Islet precursor cell (in vitro differentiated cells): ENCODE data around the gene CTNND2.
"Not testable (repeated sequence)": the region's sequence is repeated elsewhere in the genome, so short reads cannot be mapped to it uniquely, and the experiment has no call there.

Experiments used
- DNase-seq: peaks from one replicate; pipeline ENCODE4 v3.0.0-alpha.2; 2018

The CTNND2 gene

DNA sequence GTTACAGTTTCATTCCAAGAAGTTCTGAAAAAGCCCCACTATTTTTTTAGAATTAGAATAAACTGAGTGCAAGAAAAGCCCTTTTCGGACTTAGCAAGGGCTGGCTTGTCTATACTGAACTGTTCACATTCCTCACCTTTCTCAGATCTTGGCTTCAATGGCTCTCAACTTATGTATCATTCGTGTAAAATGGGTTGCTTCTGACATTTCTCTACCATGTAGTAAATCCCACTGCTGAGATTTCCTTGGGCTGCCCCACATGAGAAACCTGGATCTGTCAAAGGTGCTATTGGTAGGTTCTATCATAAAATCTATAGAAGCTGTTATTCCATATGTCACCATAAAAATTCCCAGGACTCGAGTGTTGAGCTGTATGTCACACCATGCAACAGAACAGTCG, 454.3 kb downstream of the CTNND2 start:
- DNase-seq = no peak

DNA sequence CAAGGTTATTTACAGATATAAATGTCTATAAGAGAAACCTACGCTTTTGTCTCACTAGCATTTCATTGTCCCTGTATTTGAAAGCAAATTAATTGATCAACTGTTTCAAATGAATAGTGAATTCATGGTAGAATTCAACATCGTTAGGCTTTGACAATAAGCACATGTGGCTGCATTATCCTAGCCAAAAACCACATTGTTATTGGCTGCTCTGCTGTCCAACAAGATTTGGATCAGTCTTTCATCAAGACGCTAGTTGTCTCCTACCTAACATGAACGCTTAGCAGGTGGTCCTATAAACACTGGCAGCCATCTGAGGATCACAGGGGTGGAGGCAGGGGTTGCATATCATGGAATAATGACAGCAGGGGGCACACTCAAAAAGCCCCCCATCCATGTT, 455.0 kb downstream of the CTNND2 start:
- DNase-seq = no peak

DNA sequence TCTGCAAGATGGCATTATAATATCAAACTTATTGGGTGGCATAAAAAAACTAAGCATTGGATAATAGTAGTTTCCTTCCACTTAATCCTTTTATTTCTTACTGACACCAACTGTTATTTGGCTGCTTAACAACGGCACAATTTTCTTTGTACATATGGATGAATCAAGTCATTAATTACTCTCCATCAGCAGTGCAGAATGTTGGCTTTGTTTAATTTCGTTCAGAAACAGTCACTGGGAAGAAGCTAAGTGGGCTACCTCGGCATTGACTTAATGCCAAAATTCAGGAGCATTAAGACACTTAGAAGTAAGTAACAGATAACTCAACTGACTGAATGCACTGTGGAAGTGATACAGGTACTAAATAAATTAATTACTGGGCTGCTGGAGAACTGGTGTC, 460.4 kb downstream of the CTNND2 start:
- no peak for DNase-seq

DNA sequence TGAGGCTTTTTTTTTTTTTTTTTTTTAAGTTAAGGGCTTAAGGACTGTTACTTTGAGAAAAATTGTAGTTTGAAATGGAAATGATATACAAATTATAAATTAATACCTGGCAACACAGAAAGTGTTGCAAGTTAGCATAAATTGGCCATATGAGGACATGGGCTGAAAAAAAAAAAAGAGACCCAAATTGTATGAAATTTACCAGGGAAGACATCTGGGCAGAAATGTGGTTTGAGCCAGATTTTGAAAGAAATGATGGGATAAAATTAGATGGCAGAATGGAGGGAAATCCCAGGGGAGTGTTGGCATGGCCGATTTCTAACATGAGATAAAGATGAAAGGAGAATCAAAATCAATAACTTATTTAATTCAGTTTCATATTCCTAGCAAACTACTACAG, 472.1 kb downstream of the CTNND2 start:
- no peak for DNase-seq

DNA sequence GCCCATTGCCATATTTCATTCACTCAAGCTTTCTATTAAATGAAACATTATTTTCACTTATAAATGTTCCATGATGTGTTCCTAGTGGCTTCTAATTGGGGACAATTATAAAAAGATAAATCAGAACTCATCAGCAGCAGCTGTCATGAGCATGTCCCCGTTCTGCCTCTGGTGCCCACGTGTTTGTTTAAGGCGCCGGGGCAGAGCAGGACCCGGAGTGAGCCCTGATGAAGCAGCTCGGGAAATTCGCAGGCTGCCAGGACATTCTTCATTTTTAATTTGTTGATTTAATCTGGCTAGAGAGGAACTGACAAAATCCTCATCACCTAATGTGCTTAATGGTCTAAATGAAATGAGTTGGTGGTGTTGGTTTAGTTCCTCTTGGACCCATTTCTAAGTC, 475.0 kb downstream of the CTNND2 start:
- no peak for DNase-seq

DNA sequence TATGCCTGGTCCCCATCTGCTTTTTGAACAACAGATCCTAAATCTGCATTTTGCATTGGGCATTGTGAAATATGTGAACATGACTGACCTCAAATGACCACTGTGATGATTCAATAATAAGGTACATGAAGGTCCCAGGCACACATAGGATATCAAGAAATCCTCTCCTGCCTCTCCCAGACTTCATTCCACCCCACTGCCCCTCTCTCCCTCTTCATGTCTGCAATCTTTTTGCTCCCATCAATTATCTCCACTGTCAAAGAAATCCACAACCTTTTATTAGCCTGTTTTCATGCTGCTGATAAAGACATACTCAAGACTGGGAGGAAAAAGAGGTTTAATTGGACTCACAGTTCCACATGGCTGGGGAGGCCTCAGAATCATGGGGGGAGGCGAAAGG, 476.7 kb downstream of the CTNND2 start:
- DNase-seq = no peak

DNA sequence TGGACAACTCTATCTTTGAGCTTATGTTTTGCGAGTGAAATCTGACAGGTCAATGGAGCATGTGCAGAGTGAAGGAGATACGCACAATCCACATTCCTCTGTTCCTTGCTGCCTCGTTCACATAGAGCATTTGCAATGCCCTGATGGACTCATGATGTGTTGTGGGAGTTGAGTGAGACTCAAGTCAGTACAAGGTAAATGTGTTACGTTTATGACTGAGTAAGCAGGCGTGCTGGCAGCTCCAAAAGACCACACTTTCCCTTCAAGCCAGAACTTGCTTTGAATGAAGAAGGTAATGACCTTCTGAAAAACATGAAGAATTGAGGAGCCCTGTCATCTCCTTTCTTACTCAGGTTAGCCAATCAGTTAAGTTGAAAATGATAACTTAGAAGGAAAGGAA, 477.8 kb downstream of the CTNND2 start:
- DNase-seq = no peak

DNA sequence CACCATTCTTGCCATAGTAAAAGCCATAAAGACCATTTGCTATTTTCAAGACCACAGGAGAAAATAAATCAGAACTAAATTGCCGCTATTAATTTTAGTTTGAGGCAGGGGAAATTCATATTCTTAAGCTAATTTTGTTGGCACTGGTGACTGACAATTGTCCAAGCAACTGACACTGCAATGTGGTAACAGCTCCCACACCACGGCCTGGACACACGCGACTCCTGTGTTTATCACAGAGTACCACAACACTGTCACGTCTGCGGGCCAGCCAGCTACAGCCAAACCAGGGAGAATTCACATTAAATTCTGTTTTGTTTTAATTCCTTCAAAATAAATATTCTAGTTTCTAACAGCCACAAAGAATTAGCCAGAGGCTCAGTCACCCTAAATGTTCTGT, 481.9 kb downstream of the CTNND2 start:
- DNase-seq = no peak

DNA sequence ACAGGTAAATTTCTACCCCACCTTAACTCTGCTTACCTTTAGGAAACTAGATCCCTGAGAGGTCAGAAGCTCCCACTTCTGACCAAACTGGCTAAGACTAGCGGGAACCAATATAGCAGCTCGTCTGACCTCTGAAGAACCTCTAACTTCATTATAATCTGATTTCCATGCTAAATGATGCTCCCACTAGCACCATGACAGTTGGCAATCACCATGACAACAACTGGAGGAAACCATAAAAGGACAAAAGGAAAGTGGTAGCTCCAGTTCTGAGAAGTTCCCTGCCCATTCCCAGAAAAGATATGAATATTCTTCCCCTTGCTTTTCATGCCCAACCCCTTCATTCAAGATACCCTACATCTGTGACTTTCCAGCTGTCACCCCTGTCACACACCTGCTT, 483.3 kb downstream of the CTNND2 start:
- no peak for DNase-seq

DNA sequence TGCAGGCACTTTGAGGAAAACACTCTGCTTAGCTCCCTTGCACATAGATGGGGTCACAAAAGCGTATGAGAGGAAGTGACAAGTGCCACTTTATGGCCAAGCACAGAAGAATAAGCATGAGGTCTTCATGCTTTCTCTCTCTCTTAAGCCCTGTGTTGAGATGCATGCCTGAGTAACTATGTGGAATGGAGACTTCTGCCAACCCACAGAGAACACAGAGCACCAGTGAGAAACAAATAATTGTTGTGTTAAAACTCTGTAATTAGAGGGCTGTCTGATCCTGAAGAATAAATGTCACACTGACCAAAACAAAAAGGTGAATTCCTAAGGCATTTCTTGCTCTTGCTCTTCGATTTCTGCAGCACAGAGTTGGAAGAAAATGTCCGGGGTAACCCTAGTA, 488.5 kb downstream of the CTNND2 start:
- no peak for DNase-seq

DNA sequence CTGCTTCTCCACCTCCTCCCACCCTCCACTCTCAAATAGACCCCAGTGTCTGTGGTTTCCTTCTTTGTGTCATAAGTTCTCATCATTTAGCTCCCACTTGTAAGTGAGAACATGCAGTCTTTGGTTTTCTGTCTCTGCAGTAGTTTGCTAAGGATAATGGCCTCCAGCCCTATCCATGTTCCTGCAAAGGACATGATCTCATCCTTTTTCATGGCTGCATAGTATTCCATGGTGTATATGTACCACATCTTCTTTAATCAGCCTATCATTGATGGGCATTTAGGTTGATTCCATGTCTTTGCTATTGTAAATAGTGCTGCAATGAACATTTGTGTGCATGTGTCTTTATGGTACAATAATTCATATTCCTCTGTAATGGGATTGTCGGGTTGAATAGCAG, 489.5 kb downstream of the CTNND2 start:
- DNase-seq = not testable (repeated sequence)

DNA sequence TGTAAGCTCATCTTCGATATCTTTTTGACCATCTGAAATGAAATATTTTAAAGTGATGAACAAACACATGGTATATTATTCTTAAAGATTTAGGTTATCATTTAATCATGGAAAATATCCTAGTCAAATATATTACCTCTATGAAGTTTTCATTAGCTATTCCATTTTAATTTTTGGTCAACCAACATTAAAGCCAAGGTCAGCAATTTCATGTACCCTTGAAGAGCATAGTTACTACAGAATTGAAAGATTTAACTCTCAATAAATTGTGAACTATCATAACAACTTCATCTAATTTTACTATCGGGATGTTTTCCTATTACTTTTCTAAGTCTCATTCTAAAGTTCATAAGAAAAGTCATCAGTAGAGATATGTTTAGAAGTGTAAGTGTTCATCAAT, 492.6 kb downstream of the CTNND2 start:
- no peak for DNase-seq

DNA sequence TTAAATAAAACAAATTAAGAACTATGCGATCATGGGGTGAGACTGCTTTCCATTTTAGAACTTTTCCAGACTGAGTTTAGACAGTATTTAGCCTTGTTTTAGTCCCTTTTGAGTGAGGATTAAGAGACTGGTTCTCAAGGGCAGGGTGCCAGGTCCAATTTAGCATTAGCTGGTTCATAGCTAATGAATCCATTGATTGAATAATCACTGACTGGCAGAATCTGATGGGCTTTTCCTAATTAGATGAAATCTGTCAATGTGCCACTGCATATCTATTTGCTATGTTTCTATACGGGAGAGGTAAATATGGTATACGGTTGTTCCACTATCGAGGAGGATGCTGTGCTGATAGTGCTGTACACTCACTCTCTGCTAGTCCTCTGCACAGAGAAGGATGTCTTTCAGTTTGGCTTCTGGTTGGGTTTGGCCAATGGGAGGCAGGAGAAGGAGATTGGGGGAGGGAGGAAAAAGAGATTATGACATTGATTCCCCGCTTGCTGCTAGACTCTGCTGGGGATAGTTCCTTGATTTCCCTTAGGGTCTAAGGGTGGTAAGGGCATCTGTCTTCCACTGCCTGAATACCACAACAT, 496.6 kb downstream of the CTNND2 start:
- no peak for DNase-seq

DNA sequence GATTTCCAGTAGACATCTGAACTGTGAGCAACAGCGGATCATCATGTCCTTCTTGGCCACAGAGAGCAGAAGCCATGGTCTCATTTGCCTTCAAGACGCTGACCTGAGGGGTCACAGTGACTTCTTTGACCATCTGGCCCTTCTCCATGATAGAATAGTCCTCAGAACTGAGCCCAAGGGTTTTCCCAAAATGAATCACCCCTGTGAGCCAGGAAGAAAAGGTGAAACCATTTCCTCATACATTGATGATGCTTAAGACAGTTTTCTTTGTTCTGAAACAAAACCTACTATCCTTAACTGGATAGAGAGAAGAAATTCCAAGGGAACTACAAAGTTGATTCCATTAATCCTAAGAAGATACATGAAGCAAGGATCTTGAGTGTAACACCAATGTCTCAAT, 503.9 kb downstream of the CTNND2 start:
- DNase-seq = no peak

DNA sequence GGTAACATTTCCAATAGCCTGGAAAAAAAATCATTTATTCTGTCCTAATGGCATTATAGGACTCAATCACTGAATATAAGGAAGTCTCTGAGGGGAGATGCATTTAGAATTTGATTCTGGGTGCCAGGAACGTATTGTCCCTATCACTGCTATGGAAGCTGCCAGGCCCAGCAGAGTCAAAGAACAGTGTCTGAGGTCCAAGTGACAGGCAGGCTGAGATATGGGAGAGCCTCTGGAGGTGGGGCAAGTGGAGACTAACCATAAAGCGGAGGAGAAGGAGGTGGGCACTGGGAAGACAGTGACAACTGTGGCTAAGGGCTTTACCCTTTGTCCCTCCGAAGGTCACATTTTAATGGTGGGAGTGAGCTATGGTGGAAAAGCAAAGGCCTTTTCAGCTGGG, 505.5 kb downstream of the CTNND2 start:
- no peak for DNase-seq

DNA sequence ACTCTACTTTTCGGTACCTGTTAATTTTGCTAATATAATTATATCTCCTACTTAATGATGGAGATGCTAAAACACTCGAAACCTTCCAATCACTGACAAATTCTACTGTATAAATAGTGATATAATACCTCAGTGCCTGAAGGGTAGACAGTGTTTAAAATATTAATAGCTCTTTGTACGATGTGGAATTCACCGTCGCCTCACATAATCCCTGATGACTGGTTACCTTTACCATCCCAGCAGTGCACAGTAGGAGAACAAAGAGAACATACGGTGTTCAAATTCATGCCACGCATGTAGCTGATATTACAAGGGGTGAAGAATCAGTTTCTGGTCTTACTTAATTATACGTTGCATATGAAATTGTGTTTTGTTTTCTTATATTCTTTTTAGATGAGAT, 506.7 kb downstream of the CTNND2 start:
- DNase-seq = no peak

DNA sequence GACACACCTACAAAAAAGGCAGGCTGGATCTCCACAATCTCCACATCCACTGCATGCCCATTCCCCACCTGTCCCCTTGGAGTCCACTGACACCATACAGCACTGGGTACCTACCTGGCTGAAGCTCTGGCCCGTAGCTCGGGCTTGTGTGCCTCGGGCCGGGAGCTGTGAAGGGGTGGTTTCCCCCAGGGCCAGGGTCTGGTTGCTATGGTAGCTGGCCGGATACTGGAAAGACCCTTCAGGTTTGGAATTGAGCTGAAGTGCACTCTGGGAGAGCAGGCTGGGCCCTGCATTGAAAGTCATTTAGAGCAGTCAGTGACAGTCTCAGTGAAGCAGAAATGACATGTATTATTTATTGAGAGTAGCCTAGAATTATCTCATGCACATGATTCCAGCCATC, 507.3 kb downstream of the CTNND2 start:
- no peak for DNase-seq

DNA sequence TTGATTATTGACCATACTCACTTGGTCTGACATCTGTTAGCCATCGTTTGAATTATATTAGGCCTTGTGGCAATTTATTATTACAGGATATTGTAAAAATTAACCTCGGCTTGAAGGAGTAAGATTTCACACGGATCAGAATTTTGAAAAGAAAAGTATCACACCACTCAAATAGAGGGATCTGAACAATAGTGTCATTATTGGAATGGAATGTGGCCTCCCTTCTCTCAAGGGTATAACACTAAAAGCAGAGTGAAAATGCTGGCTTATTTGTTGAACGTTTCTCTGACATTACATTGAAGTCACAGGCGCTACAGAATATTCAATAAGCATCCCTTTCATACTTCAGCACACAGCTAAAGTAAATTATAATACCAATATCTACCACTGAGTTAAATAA, 509.3 kb downstream of the CTNND2 start:
- no peak for DNase-seq

DNA sequence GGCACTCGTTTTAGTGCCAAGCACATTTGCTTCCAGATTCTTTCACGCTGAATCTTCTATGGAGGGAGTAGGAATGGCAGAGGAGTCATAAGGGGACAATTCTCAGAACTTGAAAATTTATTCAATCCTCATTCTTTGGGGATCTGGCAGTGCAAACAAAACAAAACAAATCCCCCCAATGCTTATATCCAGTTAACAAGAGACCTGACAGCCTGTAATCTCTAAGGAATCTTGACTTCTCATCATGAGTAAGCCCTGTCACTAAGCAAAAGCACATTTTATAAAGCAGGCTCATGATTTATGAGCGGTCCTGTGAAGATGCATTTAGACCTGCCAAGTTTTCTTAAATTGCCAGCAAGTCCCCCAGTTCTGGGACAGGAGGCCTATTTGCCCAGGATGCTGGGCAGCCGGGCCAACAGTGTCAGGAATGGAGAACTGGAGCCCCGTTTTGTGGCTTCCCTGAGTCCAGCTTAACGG, 513.9 kb downstream of the CTNND2 start:
- DNase-seq = no peak

DNA sequence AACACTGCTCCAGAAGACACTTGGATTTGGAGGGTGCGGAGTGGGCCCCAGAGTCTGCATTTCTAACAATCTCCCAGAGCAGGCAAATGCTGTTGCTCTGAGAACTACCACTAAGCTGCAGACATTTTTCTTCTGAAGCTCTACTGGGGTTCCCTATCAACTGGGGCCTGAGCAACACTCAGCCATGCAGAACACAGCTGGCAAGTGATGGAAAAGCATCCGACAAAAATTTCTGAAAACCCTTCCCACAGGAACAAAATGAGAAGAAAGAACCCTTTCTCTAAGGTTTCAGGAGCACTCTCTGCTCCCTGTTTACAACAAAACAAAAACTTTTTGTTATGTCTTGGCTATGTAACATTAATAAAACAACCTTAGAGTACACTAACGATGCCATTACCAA, 516.9 kb downstream of the CTNND2 start:
- DNase-seq = no peak

DNA sequence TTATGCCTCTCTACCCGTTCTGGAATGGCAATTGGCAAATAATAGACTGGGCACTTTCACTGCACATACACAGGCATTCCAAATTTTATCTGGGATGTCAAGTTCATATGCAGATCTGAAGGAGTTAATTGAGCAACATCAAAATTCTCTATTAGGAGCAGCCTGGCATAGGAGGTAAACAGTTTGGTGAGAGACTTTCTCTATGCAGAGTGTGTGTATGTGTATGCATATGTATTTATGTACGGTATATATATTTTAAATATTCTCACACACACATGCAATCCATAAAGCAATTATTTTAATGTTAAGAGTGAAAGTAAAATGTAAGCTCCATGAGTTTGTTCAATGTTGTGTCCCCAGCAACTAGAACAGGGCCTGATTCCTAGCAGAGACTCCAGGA, 517.8 kb downstream of the CTNND2 start:
- DNase-seq = no peak

DNA sequence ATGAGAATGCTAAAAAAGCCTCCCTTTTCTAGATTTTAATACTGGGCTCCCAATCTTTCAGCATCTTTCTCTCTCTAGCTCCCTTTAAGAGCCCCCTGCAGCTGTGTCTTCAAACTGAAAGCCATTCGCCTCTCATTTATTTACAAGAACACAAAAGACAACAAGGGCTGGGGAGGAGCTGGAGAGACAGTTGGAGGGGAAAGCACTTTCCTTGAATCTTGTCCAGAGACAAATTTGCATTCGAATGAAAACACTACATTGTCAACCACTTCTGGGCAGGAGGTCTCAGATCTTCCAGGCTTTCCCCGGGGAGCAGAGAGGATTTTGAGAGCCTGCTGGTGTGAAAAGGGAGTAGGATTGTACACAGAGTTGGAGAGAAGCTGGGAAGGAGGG, 518.3 kb downstream of the CTNND2 start:
- no peak for DNase-seq

DNA sequence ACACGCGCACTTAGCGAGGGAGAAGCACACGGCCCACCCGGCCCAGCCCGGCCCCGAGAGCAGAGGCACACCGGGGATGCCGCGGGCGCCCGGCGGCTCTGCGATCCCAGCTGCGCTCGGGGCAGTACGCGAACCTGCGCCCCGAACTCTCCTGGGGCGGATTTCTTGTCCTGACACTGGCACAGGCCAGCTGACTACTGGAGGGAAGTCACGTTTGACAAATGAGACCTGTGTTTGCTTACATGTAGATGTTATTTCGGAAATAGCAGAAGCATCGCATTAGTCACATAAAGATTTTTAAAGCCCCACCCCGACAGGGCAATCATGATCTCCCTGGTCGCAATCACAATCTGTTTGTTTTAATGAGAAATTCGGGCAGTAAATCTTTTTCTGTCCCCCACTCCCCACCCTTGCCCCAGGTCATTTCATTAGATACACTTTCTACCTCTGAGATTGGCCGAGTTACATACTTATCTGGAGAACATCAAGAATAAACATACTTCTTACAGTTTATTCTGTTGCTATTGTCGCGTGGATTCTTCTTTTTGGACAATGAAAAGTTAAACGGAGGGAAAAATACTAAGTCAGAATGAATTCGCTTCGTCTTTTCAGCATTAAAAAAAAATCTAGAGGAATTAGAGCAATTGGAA, 518.9 kb downstream of the CTNND2 start:
- DNase-seq = no peak

DNA sequence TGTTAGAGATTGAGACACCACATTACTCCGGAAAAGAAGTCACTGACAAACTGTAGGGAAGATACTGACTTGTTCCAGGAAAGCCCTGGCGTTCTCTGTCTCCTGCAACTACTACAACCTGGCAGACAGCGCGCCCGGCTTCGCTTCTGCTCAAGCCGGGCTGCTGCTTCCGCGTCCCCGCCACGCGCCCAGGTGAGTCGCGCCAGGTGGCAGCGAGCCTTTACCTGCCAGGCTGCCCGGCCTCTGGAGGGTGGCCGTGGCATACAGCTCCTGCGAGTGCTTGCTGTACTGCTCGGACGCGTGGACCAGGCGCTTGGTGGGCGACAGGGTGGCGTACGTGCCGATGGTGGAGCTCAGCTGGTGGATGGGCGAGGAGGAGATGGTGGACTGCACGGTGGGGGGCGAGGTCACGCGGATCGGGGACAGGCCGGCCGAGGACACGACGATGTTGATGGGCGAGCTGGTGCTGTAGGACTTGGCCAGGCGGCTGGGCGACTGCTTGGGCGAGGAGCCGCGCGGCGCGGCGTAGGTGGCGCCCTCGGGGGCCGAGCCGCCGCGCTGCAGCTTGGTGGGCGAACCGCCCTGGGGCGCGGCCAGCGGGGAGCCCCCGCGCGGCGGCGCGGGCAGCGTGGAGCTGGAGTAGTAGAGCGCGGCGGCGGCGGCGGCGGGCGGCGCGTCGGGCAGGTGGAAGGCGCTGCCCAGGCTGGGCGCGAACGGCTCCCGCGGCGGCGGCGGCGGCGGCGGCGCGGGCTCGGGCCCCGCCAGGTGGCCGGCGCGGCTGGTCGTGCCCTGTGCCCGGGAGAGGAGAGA, 519.6 kb downstream of the CTNND2 start:
- DNase-seq = peak; percentile 62
